SU-DHL-6 (cell line): ENCODE results near the gene PNLDC1.

ENCODE experiments used
- H2AFZ ChIP-seq: fragments of 200-600 bp; sonication (generic); 2 replicates; pipeline ENCODE4 v1.6.1; 2014; ENCODE audit warnings: low read depth, mild to moderate bottlenecking, moderate library complexity, mixed read lengths, antibody characterized with exemption, low read length; ENCODE audit not compliant: severe bottlenecking
- H3F3A ChIP-seq: fragments of 200-600 bp; shearing (Covaris generic); 2 replicates; pipeline ENCODE4 v1.6.0; 2016; ENCODE audit warnings: antibody characterized with exemption, mild to moderate bottlenecking; ENCODE audit not compliant: insufficient read depth
- H3K27ac ChIP-seq: fragments of 200-600 bp; sonication (generic); 2 replicates; pipeline ENCODE4 v1.5.1; 2016; ENCODE audit warnings: low read depth, mild to moderate bottlenecking, low read length, moderate library complexity, mixed read lengths
- H3K27me3 ChIP-seq: fragments of 200-600 bp; sonication (generic), shearing (Covaris generic); 2 replicates; pipeline ENCODE4 v1.6.0; 2014; ENCODE audit warnings: mild to moderate bottlenecking, low read length
- H3K36me3 ChIP-seq: fragments of 200-600 bp; sonication (generic); 2 replicates; pipeline ENCODE4 v1.6.1; 2014; ENCODE audit warnings: mild to moderate bottlenecking, low read length, mixed read lengths
- H3K4me2 ChIP-seq: fragments of 300-600, 200-600 bp; shearing (Covaris generic), sonication (generic); 2 replicates; pipeline ENCODE4 v1.6.0; 2014; ENCODE audit warnings: low read length, low read depth, mild to moderate bottlenecking; ENCODE audit not compliant: poor library complexity, severe bottlenecking
- H3K4me3 ChIP-seq: fragments of 200-600 bp; sonication (generic); 2 replicates; pipeline ENCODE4 v1.5.1; 2014; ENCODE audit warnings: antibody characterized with exemption, low read length, mild to moderate bottlenecking, mixed read lengths; ENCODE audit not compliant: insufficient read depth, poor library complexity, severe bottlenecking
- H3K79me2 ChIP-seq: fragments of 200-600 bp; sonication (generic); 2 replicates; pipeline ENCODE4 v1.6.1; 2014; ENCODE audit warnings: mild to moderate bottlenecking, low read length, moderate library complexity; ENCODE audit not compliant: insufficient read depth
- H3K9ac ChIP-seq: fragments of 200-600 bp; sonication (generic); 2 replicates; pipeline ENCODE4 v1.7.0; 2014; ENCODE audit warnings: mild to moderate bottlenecking, low read length
- H3K9me2 ChIP-seq: fragments of 200-600 bp; sonication (generic); replicated peaks from 2 replicates; pipeline ENCODE4 v1.6.1; 2014; ENCODE audit warnings: low read length; ENCODE audit not compliant: insufficient read depth
- H3K9me3 ChIP-seq: fragments of 200-600 bp; sonication (generic); 2 replicates; pipeline ENCODE4 v1.6.1; 2014; ENCODE audit warnings: low read length, mixed read lengths; ENCODE audit not compliant: insufficient read depth
- H4K20me1 ChIP-seq: fragments of 200-600 bp; sonication (generic); 2 replicates; pipeline ENCODE4 v1.6.1; 2014; ENCODE audit warnings: low read depth, mild to moderate bottlenecking, antibody characterized with exemption, low read length, moderate library complexity, mixed read lengths
- EZH2phosphoT487 ChIP-seq: fragments of 200-600 bp; sonication (generic), shearing (Covaris generic); conservative IDR thresholded peaks from 2 replicates; pipeline ENCODE4 v1.6.1; 2018; ENCODE audit warnings: mild to moderate bottlenecking, antibody characterized with exemption, low read length, moderate library complexity, mixed read lengths
- TF ChIP-seq, protein P1 (sequence below): fragments of 200-600 bp; sonication (generic); IDR thresholded peaks from one replicate; pipeline ENCODE4 v1.5.1; 2017; ENCODE audit warnings: antibody characterized with exemption, mild to moderate bottlenecking, low read length, moderate library complexity; ENCODE audit not compliant: insufficient read depth, poor library complexity, severe bottlenecking

PNLDC1 gene

DNA sequence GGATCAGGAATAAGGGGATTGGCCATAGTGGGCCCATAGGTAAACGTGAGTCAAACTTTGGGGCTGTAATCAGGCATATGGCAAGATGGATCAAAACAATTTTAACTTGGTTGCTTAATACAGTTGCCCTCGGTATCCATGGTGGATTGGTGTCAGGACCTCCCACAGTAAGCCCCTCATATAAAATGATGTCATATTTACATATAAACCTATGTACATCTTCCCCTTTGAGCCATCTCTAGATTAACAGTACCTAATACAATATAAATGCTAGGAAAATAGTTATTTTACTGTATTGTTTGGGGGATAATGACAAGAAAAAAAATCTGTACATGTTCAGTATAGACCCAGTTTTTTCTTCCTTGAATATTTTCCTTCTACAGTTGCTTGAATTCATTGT, 45.7 kb upstream of the PNLDC1 start:
- H2AFZ ChIP-seq: no peak overlapping the region
- no peaks in the 10 kb centered on the region for H3K9me3 ChIP-seq
- no peak for TF ChIP-seq EZH2phosphoT487
- TF ChIP-seq, protein P1, sequence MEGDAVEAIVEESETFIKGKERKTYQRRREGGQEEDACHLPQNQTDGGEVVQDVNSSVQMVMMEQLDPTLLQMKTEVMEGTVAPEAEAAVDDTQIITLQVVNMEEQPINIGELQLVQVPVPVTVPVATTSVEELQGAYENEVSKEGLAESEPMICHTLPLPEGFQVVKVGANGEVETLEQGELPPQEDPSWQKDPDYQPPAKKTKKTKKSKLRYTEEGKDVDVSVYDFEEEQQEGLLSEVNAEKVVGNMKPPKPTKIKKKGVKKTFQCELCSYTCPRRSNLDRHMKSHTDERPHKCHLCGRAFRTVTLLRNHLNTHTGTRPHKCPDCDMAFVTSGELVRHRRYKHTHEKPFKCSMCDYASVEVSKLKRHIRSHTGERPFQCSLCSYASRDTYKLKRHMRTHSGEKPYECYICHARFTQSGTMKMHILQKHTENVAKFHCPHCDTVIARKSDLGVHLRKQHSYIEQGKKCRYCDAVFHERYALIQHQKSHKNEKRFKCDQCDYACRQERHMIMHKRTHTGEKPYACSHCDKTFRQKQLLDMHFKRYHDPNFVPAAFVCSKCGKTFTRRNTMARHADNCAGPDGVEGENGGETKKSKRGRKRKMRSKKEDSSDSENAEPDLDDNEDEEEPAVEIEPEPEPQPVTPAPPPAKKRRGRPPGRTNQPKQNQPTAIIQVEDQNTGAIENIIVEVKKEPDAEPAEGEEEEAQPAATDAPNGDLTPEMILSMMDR: no peak
- H3K4me2 ChIP-seq: no peak overlapping the region
- no peaks in the 10 kb centered on the region for H3K9me2 ChIP-seq
- H3K27me3 ChIP-seq: no peaks in the 10 kb centered on the region
- H4K20me1 ChIP-seq: 0 out of 2 replicates have a peak, but pooled peaks cover 4% of the 10 kb centered on the region
- H3F3A ChIP-seq: peaks cover 58% of the 10 kb centered on the region
- H3K27ac ChIP-seq: no peak overlapping the region
- H3K9ac ChIP-seq: no peak overlapping the region
- H3K79me2 ChIP-seq: peaks cover 18% of the 10 kb centered on the region; the same call in 1 of the 2 replicates
- peaks cover 63% of the 10 kb centered on the region for H3K36me3 ChIP-seq
- no peak overlapping the region for H3K4me3 ChIP-seq

DNA sequence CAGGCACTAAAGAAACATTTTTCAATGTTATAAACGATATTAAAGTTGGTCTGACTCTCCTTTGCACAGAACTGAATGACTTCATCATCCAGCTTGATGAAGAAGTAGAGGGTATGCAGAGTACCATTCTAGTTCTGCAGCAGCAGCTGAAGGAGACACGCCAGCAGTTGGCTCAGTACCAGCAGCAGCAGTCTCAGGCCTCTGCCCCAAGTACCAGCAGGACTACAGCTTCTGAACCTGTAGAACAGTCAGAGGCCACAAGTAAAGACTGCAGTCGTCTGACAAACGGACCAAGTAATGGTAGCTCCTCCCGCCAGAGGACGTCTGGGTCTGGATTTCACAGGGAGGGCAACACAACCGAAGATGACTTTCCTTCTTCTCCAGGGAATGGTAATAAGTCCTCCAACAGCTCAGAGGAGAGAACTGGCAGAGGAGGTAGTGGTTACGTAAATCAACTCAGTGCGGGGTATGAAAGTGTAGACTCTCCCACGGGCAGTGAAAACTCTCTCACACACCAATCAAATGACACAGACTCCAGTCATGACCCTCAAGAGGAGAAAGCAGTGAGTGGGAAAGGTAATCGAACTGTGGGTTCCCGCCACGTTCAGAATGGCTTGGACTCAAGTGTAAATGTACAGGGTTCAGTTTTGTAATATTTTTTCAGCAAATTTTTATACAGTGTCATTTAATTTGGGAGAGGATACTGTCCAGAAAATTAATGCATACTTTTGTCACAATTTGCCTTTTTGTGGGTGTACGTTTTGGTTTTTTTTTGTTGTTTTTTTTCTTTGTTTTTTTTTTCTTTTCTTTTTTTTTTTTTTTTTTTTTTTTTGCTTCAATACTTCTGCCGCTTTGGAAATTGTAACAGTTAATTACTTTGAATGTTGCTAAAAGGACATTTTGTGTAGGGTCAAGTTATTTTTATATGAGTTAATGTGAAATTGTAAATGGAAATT, 44.8 kb upstream of the PNLDC1 start:
- Histone ChIP-seq H3K27ac (no peak overlapping the region), H3K27me3 (no peaks in the 10 kb centered on the region), H4K20me1 (0 out of 2 replicates have a peak, but pooled peaks cover 2% of the 10 kb centered on the region), H3K36me3 (peaks cover 62% of the 10 kb centered on the region), H3K79me2 (peaks cover 18% of the 10 kb centered on the region; the same call in 1 of the 2 replicates), H3K9me3 (no peaks in the 10 kb centered on the region), H3K4me2 (no peak overlapping the region), H3K9ac (no peak overlapping the region), H3K9me2 (no peaks in the 10 kb centered on the region), H3F3A (peaks cover 66% of the 10 kb centered on the region), H2AFZ (no peak overlapping the region), H3K4me3 (no peak overlapping the region)
- no peak for TF ChIP-seq EZH2phosphoT487
- TF ChIP-seq, protein P1: no peak

DNA sequence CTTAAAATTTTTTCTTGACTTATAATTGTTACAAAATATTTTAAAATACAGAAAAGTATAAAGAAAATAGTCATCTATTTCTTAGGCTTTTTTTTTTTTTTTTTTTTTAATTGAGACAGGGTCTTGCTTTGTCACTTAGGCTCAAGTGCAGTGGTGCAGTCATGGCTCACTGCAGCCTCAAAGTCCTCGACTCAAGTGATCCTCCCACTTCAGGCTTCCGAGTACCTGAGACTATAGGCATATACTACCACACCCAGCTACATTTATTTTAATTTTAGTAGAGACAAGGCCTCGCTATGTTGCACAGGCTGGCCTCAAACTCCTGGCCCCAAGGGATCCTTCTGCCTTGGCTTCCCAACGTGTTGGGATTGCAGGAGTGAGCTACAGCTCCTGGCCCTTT, 43.6 kb upstream of the PNLDC1 start:
- Histone ChIP-seq H4K20me1 (no peaks in the 10 kb centered on the region), H3K79me2 (peaks cover 24% of the 10 kb centered on the region; the same call in 1 of the 2 replicates), H3K9me2 (no peaks in the 10 kb centered on the region), H3K27ac (no peak overlapping the region), H3F3A (peaks cover 68% of the 10 kb centered on the region), H3K9ac (no peak overlapping the region), H3K4me2 (no peak overlapping the region), H3K9me3 (no peaks in the 10 kb centered on the region), H2AFZ (no peak overlapping the region), H3K27me3 (no peaks in the 10 kb centered on the region), H3K36me3 (peaks cover 50% of the 10 kb centered on the region), H3K4me3 (no peak overlapping the region)
- TF ChIP-seq EZH2phosphoT487: no peak
- TF ChIP-seq, protein P1: no peak
